ENCODE results near the gene ST6GALNAC6.
A peak's percentile ranks its signal among the peaks of the same experiment; 100 is the strongest.
"Not testable (repeated sequence)": the region's sequence is repeated elsewhere in the genome, so short reads cannot be mapped to it uniquely, and the experiment has no call there.

ST6GALNAC6 gene

GRCh38 chr9:127872369-127873222 lies 26.8 kb downstream of the ST6GALNAC6 start:
- no peak overlapping the region for H3K4me3 ChIP-seq (replicated peaks; ENCODE audit: low read depth, low read length)
- no peak for DNase-seq (ENCODE audit: low read depth)
- TF ChIP-seq, protein P1, sequence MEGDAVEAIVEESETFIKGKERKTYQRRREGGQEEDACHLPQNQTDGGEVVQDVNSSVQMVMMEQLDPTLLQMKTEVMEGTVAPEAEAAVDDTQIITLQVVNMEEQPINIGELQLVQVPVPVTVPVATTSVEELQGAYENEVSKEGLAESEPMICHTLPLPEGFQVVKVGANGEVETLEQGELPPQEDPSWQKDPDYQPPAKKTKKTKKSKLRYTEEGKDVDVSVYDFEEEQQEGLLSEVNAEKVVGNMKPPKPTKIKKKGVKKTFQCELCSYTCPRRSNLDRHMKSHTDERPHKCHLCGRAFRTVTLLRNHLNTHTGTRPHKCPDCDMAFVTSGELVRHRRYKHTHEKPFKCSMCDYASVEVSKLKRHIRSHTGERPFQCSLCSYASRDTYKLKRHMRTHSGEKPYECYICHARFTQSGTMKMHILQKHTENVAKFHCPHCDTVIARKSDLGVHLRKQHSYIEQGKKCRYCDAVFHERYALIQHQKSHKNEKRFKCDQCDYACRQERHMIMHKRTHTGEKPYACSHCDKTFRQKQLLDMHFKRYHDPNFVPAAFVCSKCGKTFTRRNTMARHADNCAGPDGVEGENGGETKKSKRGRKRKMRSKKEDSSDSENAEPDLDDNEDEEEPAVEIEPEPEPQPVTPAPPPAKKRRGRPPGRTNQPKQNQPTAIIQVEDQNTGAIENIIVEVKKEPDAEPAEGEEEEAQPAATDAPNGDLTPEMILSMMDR (IDR thresholded peaks at IDR 0.05; ENCODE audit: low read length, missing control alignments) = no peak

DNA sequence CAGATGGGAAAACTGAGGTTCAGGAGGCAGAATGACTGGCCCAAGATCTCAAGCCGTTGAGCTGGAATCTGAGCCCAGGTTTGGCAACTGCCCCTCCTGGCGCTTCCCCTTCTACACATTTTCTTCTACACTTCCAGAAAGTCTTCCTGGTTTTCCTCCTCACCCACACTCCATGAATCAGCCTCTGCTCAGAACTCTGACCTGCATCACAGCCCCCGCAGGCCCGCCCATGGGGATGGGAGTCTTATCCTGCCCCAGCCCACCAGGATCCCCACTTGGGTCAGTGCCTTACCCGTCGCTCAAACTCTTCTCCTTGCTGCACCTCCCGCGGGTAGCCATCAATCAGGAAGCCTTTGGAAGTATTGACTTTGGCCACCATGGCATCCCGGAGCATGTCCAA lies 27.9 kb downstream of the ST6GALNAC6 start:
- TF ChIP-seq, protein P1 (IDR thresholded peaks at IDR 0.05; ENCODE audit: low read length, missing control alignments) = no peak
- DNase-seq (ENCODE audit: low read depth) = peak; percentile 32
- H3K4me3 ChIP-seq (replicated peaks; ENCODE audit: low read depth, low read length) = no peak overlapping the region

- no peak for DNase-seq (ENCODE audit: low read depth)
- TF ChIP-seq, protein P1 (IDR thresholded peaks at IDR 0.05; ENCODE audit: low read length, missing control alignments) = no peak
- no peak overlapping the region for H3K4me3 ChIP-seq (replicated peaks; ENCODE audit: low read depth, low read length)
These were observed 28.5 kb downstream of the ST6GALNAC6 start for GRCh38 chr9:127870887-127871286.

DNA sequence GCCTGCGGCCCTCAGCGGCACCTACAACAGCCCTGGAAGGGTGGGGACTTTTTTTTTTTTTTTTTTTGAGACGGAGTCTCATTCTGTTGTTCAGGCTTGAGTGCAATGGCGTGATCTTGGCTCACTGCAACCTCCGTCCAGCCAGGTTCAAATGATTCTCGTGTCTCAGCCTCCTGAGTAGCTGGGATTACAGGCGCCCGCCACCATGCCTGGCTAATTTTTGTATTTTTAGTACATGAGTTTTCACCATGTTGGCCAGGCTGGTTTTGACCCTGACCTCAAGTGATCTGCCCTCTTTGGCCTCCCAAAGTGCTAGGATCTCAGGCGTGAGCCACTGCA lies 29.3 kb downstream of the ST6GALNAC6 start:
- not testable (repeated sequence) for DNase-seq (ENCODE audit: low read depth)

DNA sequence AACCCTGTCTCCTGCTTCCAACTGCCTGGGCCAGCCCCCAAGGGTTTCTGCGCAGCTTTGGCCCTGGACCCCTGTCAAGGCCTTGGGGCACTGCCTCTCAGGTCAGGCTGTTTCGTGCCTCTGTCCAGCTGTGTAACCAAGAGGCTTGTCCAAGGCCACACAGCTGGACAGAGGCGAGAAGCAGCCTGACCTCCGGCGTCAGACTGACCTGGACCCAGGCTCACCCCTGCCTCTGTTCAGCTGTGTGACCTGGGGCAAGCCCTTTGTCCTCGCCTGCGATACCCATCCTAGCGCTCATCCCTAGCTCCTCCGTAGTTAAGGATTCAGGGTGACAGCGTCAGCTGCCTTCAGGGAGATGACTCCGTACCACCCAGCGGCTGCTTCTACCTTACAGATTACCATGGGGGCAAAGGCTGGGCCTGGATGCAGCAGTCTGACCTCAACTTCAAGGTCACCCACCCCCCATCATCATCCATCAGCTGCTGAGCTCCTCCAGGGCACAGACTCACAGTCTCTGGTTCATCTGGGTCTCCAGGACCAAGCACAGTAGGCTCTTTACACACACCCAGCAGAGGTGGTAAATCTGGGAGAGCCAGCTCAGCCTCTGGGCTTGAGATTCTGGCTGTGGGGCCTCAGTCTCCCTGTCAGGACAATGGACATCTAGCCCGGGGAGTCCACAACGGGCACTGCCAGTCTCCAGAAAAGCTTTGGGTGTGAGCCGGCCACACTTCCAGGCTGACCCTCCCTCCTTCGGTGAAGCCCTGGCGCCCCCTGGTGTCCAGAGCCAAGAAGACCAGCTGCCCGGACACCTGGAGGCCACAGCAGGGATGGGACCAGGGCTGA lies 29.9 kb downstream of the ST6GALNAC6 start:
- peak; percentile 87 for DNase-seq (ENCODE audit: low read depth)
- TF ChIP-seq, protein P1 (IDR thresholded peaks at IDR 0.05; ENCODE audit: low read length, missing control alignments) = peak; percentile 90
- no peak overlapping the region for H3K4me3 ChIP-seq (replicated peaks; ENCODE audit: low read depth, low read length)

More for the DNA sequence above, 29.3 kb downstream of the ST6GALNAC6 start:
- H3K4me3 ChIP-seq (replicated peaks; ENCODE audit: low read depth, low read length) = not testable (repeated sequence)

DNA sequence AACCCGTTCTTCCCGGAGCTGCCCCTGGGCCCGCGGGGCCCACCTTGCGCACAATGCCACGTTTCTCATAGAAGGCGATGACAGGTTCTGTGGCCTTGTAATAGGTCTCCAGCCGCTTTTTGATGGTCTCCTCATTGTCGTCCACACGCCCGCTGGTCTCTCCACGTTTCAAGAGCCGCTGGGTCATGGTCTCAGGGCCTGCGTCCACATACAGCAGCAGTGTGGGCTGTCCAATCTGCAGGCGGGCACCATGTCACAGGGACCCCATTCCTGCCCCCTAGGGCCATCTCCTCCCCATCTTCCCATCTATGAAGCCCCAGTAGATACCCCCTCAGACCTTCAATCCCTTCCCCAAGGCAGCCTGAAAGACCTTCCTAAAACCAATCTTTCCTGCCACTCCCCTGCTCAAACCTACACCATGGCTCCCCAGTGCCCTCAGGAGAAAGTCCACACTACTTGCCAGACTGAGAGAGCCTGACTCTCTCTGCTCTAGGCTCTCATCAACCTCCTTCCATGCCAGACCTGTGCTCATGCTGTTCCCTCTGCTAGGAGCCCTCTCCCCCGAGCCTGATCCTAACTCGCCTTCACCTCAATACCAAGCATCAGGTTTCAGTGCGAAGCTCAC lies 31.0 kb downstream of the ST6GALNAC6 start:
- TF ChIP-seq, protein P1 (IDR thresholded peaks at IDR 0.05; ENCODE audit: low read length, missing control alignments) = no peak
- no peak overlapping the region for H3K4me3 ChIP-seq (replicated peaks; ENCODE audit: low read depth, low read length)
- no peak for DNase-seq (ENCODE audit: low read depth)
